Stimulated activated CD8-positive, alpha-beta memory T cell treated with anti-CD3 and anti-CD28 coated beads, Interleukin-7, amount 100 ng/mL, for 24 hours (primary cell): ENCODE data around the gene FBXO21.
"Not testable (repeated sequence)": the region's sequence is repeated elsewhere in the genome, so short reads cannot be mapped to it uniquely, and the experiment has no call there.

Experiments used
- DNase-seq: peaks from one replicate; pipeline ENCODE4 v3.0.0-alpha.2; 2020; ENCODE audit warnings: low read depth

FBXO21 gene

GRCh38 chr12:117199956-117200744 is 9.9 kb upstream of the FBXO21 start:
- not testable (repeated sequence) for DNase-seq

GRCh38 chr12:117196334-117196733 is 6.1 kb upstream of the FBXO21 start:
- not testable (repeated sequence) for DNase-seq

GRCh38 chr12:117195027-117195426 is 4.8 kb upstream of the FBXO21 start:
- not testable (repeated sequence) for DNase-seq

- no peak for DNase-seq
Measured at GRCh38 chr12:117193903-117194302, 3.6 kb upstream of the FBXO21 start.

GRCh38 chr12:117192581-117192980 is 2.3 kb upstream of the FBXO21 start:
- not testable (repeated sequence) for DNase-seq

- DNase-seq, result no peak
Measured at GRCh38 chr12:117192057-117192456, 1.8 kb upstream of the FBXO21 start.

- no peak for DNase-seq
Measured at GRCh38 chr12:117189725-117190209, 503 bp downstream of the FBXO21 start.

GRCh38 chr12:117188961-117189724 is 1.1 kb downstream of the FBXO21 start:
- DNase-seq, result no peak

GRCh38 chr12:117188121-117188665 is 2.1 kb downstream of the FBXO21 start:
- no peak for DNase-seq

- DNase-seq, result no peak
Measured at GRCh38 chr12:117187421-117187820, 2.8 kb downstream of the FBXO21 start.

GRCh38 chr12:117182866-117183265 is 7.4 kb downstream of the FBXO21 start:
- DNase-seq, result no peak

- not testable (repeated sequence) for DNase-seq
Measured at GRCh38 chr12:117181468-117181843, 8.8 kb downstream of the FBXO21 start.

- no peak for DNase-seq
Measured at GRCh38 chr12:117180758-117181467, 9.4 kb downstream of the FBXO21 start.

GRCh38 chr12:117178745-117179144 is 11.5 kb downstream of the FBXO21 start:
- DNase-seq, result no peak

GRCh38 chr12:117178301-117178700 is 12.0 kb downstream of the FBXO21 start:
- no peak for DNase-seq

GRCh38 chr12:117172168-117172567 is 18.1 kb downstream of the FBXO21 start:
- no peak for DNase-seq

- DNase-seq, result no peak
Measured at GRCh38 chr12:117171499-117172162, 18.6 kb downstream of the FBXO21 start.

GRCh38 chr12:117169548-117169947 is 20.7 kb downstream of the FBXO21 start:
- no peak for DNase-seq

- DNase-seq, result no peak
Measured at GRCh38 chr12:117168976-117169375, 21.3 kb downstream of the FBXO21 start.

- DNase-seq, result no peak
Measured at GRCh38 chr12:117167769-117168168, 22.5 kb downstream of the FBXO21 start.

GRCh38 chr12:117166107-117166506 is 24.2 kb downstream of the FBXO21 start:
- no peak for DNase-seq

GRCh38 chr12:117165342-117165741 is 24.9 kb downstream of the FBXO21 start:
- DNase-seq, result no peak
